ENCODE data around the gene UBL7. TPM values are rescaled to one million over a fixed set of nuclear protein-coding genes. Genes with fewer than 3 reads are reported as not detected.

The UBL7 gene
- total and polyA plus RNA-seq, 3 donors from 2014 or later = 61.9 to 104 (median 70.6) TPM

DNA sequence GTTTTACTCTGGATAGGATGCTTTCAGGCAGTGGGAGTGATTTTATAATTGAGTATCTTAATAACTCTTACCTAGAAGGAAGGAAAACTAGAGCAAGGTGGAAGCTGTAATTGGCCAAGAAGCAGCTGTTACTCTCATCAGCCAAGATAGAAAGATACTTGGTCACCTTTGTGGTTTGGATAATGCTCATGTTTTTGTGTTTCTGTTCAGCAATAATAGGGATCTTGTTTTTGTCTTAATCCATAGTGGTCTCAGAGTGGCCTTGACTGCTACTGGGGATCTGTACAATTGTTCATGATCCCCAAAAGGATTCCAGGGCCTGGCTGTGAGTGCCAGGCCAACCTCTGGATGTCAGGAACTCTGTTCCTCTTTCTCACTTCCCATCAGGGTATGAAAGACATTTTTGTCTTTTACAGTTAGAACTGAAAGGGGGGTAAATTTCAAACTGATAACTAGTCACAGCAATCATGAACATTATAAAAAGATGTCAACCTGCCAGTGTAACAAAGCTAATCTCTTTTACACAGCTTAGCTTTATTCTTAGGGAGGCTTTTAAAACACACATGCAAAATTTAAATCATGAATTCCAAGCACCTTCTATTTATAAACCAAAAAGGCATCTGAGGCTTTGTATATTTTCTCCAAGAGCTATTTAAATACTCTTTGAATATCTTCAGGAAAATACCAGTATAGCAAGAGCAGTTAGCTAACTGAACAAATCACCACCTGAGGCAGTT is 6.0 kb downstream of the UBL7 start:
- no peak for DNase-seq
- no peaks in the 10 kb centered on the region for H3K27me3 ChIP-seq
- H3K4me3 ChIP-seq = no peak overlapping the region
- intact Hi-C loops (cut with DNase I; ENCODE audit: low total_unique reads) = loop anchor here (10.0 kb wide), 1 partner anchor 150 kb away; no protein-coding TSS in a partner anchor
- TF ChIP-seq CTCF (IDR thresholded peaks at IDR 0.05) (no peak), POLR2A (IDR thresholded peaks at IDR 0.05) (no peak)
- H3K36me3 ChIP-seq (ENCODE audit: low read depth, missing control alignments) = no peaks in the 10 kb centered on the region
- H3K9me3 ChIP-seq = no peaks in the 10 kb centered on the region
- no peak overlapping the region for H3K27ac ChIP-seq
- peaks cover 7% of the 10 kb centered on the region for H3K4me1 ChIP-seq

GRCh38 chr15:74453925-74454763 is 6.8 kb downstream of the UBL7 start:
- TF ChIP-seq CTCF (IDR thresholded peaks at IDR 0.05) = no peak
- no peak for TF ChIP-seq POLR2A (IDR thresholded peaks at IDR 0.05)
- intact Hi-C loops (cut with DNase I; ENCODE audit: low total_unique reads) = loop anchor here (10.0 kb wide), 1 partner anchor 151 kb away; no protein-coding TSS in a partner anchor
- no peak overlapping the region for H3K4me3 ChIP-seq
- 85 to 90% methylated on average over 13 of the region's 13 CpGs for WGBS, 2 donors
- no peaks in the 10 kb centered on the region for H3K36me3 ChIP-seq (ENCODE audit: low read depth, missing control alignments)
- no peaks in the 10 kb centered on the region for H3K27me3 ChIP-seq
- DNase-seq = no peak
- no peak overlapping the region for H3K27ac ChIP-seq
- H3K4me1 ChIP-seq = peaks cover 7% of the 10 kb centered on the region
- H3K9me3 ChIP-seq = no peaks in the 10 kb centered on the region

DNA sequence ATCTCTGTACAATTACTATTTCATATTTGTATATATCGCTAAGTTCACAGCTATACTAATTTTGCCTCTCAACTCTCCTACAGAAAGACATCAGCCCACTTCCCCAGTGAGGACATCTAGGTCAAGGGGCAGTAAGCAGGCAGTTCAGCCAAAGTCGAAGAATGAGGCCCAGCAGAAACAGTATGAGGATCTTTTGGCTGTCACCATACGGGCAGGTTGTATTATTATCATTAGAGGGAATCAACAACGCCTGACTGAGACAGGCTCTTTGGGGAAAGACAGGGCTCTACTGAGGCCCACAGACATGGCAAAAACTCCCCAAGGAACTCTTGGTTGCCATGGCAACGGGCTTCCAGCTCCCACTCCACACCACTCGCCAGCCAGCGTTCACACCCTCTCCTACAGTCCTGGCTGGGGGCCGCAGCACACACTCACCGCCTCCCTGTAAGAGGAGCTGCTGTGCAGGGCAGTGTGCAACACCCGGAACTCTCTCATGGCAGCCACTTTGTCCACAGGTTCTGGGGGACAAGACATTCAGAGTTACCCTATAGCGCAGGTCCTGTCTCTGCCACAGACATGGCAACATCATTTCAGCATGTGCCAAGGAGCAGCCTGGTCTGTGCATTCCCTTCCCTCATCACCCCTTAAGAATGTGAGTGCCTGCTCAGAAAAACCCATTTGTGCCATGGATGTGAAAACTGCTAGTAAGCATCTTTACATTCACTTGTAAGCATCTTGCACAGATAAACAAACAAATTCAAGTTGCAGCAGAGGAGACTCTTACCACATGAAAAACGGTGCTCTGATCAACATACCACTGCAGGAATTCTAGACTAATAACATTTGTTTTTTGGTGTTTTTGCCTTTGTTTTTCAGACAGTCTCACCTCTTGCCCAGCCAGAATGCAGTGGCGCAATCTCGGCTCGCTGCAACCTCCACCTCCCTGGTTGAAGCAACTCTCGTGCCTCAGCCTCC is 8.8 kb downstream of the UBL7 start:
- H3K36me3 ChIP-seq (ENCODE audit: low read depth, missing control alignments) = no peaks in the 10 kb centered on the region
- DNase-seq = no peak

More for the DNA sequence above, 8.8 kb downstream of the UBL7 start:
- TF ChIP-seq POLR2A (IDR thresholded peaks at IDR 0.05) (no peak), CTCF (IDR thresholded peaks at IDR 0.05) (no peak)
- Histone ChIP-seq H3K9me3 (no peaks in the 10 kb centered on the region), H3K27ac (no peak overlapping the region), H3K4me3 (no peak overlapping the region), H3K4me1 (peaks cover 7% of the 10 kb centered on the region), H3K27me3 (no peaks in the 10 kb centered on the region)
- WGBS, 2 donors = 82 to 84% methylated on average over 13 to 16 of the region's 16 CpGs
- intact Hi-C loops (cut with DNase I; ENCODE audit: low total_unique reads) = loop anchor here (10.0 kb wide), 1 partner anchor 153 kb away; no protein-coding TSS in a partner anchor

Data from testis (tissue), 3 donors.